ENCODE measurements around the gene MTPN.

The MTPN gene

DNA sequence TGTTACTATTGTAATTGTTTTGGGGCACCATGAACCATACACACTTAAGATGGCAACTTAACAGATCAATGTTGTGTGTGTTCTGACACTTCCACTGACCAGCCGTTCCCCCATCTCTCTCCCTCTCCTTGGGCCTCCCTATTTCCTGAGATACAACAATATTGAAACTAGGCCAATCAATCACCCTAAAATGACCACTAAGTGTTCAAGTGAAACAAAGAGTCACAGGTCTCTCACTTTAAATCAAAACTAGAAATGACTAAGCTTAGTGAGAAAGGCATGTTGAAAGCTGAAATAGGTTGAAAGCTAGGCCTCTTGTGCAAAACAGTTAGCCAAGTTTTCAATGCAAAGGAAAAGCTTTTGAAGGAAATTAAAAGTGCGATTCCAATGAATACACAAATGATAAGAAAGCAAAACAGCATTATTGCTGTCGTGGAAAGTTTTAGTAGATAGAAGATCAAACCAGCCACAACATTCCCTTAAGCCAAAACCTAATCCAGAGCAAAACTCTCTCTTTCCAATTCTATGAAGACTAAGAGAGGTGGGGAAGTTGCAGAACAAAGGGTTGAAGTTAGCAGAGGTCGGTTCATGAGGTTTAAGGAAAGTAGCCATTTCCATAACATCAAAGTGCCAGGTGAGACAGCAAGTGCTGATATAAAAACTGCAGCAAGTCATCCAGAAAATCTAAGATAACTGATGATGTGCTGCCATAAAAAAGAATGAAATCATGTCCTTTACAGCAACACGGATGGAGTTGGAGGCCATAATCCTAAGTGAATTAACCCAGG is 90.6 kb downstream of the MTPN start:
- no peak overlapping the region for H3K4me3 ChIP-seq (ENCODE audit: low read length)
- no peak for DNase-seq (ENCODE audit: low read depth)
- TF ChIP-seq, protein P1, sequence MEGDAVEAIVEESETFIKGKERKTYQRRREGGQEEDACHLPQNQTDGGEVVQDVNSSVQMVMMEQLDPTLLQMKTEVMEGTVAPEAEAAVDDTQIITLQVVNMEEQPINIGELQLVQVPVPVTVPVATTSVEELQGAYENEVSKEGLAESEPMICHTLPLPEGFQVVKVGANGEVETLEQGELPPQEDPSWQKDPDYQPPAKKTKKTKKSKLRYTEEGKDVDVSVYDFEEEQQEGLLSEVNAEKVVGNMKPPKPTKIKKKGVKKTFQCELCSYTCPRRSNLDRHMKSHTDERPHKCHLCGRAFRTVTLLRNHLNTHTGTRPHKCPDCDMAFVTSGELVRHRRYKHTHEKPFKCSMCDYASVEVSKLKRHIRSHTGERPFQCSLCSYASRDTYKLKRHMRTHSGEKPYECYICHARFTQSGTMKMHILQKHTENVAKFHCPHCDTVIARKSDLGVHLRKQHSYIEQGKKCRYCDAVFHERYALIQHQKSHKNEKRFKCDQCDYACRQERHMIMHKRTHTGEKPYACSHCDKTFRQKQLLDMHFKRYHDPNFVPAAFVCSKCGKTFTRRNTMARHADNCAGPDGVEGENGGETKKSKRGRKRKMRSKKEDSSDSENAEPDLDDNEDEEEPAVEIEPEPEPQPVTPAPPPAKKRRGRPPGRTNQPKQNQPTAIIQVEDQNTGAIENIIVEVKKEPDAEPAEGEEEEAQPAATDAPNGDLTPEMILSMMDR (IDR thresholded peaks at IDR 0.05; ENCODE audit: insufficient read depth, low read depth, low read length, missing control alignments) = no peak

DNA sequence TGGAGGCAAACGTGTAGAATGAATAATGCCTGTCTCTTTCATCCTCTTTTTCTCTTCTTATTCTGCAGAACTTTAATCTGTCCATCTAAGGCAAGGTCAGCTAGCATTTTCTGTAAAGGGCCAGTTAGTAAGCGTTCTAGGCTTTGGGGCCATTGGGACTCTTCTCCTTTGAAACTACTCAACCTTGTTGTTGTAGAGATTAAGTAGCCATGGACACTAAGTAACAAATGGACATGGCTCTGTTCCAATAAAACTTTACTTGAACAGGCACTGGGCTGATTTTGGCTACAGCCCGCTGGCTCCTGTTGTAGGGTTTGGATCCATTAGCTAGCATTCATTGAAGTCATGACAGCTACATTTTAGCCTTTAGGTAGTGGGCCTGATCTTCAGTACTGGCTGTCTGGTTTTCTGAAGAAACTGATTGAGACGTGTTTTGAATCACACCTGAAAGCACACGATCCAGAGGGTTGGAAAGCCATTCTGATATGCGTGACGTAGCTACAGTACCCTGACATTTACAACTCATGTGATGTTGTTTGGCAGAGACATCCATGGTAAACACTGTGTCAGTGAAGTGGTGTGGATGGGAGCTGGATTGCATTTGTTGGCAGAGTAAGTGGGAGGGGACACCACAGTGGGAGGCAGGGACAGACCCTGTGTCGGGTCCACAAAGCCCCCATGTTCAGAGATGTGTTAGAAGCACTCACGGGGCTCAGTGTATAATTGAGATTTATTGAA is 92.5 kb downstream of the MTPN start:
- H3K4me3 ChIP-seq (ENCODE audit: low read length) = no peak overlapping the region
- TF ChIP-seq, protein P1 (IDR thresholded peaks at IDR 0.05; ENCODE audit: insufficient read depth, low read depth, low read length, missing control alignments) = no peak
- DNase-seq (ENCODE audit: low read depth) = no peak

DNA sequence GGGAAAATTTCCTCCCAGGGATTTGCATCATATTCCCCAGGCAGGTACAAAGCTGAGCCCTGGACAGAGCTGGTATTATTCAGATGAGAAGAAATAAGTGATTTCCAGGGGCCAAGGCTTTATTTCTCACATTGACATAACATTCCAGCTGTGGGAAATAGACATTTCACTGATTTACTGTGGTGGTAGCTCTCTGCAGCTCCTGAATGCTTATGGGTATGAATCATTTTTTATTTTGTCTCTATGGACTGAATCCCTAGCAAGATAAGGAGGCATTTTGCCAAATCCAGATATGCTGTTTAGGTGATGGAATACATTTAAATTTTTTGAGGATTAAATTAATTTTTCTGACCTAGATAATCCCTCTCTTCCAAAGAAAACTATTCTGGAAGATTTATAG is 97.9 kb downstream of the MTPN start:
- no peak overlapping the region for H3K4me3 ChIP-seq (ENCODE audit: low read length)
- TF ChIP-seq, protein P1 (IDR thresholded peaks at IDR 0.05; ENCODE audit: insufficient read depth, low read depth, low read length, missing control alignments) = no peak
- peak; percentile 39 for DNase-seq (ENCODE audit: low read depth)

DNA sequence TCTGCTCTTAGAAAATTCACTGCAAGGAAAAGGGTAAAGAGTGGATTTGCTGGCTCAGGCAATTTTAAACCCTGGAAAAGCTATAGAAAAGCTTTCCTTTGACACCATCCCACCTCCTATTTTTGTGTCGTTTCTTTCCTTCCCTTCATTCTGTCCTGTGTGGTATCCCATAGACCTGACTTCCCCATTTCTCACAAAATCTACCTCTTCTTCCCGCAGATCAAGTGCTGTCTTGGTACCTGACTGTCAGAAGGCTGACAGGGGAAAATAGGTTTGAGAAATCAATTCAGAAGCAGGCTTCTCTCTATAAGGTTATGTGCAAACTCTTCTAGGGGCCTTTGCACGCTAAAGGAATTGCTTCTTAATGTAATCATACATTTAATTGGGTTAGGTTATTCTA is 98.9 kb downstream of the MTPN start:
- no peak for DNase-seq (ENCODE audit: low read depth)
- no peak overlapping the region for H3K4me3 ChIP-seq (ENCODE audit: low read length)
- TF ChIP-seq, protein P1 (IDR thresholded peaks at IDR 0.05; ENCODE audit: insufficient read depth, low read depth, low read length, missing control alignments) = no peak

DNA sequence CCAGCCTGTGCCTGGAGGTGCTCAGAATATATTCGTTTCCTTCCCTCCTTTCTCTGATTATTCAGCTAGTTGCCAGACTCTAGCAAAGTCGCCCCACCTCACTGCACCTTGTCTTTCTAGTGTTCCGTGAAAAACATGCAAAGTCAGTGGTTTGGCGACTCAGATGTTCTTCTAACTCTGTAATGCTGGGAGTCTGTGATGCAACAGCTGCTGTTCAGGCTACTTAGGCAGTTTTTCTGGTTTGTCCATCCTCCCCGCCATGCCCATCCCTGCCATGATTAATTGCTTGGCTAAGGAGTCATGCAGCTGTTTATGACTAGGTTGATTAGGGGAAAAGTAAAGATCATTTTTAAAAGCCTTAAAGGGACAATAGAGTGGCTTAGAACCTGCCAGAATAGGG is 99.4 kb downstream of the MTPN start:
- H3K4me3 ChIP-seq (ENCODE audit: low read length) = no peak overlapping the region
- DNase-seq (ENCODE audit: low read depth) = peak; percentile 99
- TF ChIP-seq, protein P1 (IDR thresholded peaks at IDR 0.05; ENCODE audit: insufficient read depth, low read depth, low read length, missing control alignments) = no peak

Measured in epithelial cell of esophagus (primary cell).